Adrenal gland (tissue), 5 donors: ENCODE data around the gene SLC11A1.

Experiments
- POLR2A ChIP-seq, 2 donors: fragments of 450-650 bp; IDR thresholded peaks; one replicate each; pipeline ENCODE4 v1.6.1; 2017; ENCODE audit warnings: antibody characterized with exemption in 2 of 2, mild to moderate bottlenecking in 2 of 2, moderate library complexity in 1 of 2
- TF ChIP-seq, protein P1 (sequence below), 6 experiments: fragments of 450-650 bp in 4 of 6; fragments of 200-600 bp in 2 of 6; sonication (generic) in 1 of 6; IDR thresholded peaks; 1 replicate in 5 of 6; 2 replicates in 1 of 6; pipeline versions ENCODE4 v1.5.1 to v1.8.0; 2016 to 2021; ENCODE audit warnings: antibody characterized with exemption in 6 of 6, mild to moderate bottlenecking in 2 of 6, moderate library complexity in 1 of 6
- donor health status: DM: no; HTN: no; CAD: no.

GRCh38 chr2:218398437-218399390 is 16.6 kb downstream of the SLC11A1 start:
- TF ChIP-seq, protein P1, sequence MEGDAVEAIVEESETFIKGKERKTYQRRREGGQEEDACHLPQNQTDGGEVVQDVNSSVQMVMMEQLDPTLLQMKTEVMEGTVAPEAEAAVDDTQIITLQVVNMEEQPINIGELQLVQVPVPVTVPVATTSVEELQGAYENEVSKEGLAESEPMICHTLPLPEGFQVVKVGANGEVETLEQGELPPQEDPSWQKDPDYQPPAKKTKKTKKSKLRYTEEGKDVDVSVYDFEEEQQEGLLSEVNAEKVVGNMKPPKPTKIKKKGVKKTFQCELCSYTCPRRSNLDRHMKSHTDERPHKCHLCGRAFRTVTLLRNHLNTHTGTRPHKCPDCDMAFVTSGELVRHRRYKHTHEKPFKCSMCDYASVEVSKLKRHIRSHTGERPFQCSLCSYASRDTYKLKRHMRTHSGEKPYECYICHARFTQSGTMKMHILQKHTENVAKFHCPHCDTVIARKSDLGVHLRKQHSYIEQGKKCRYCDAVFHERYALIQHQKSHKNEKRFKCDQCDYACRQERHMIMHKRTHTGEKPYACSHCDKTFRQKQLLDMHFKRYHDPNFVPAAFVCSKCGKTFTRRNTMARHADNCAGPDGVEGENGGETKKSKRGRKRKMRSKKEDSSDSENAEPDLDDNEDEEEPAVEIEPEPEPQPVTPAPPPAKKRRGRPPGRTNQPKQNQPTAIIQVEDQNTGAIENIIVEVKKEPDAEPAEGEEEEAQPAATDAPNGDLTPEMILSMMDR (IDR thresholded peaks at IDR 0.05), result peak in 2 of 6 experiments; percentile 9 to 45
- peak in 1 of 2 donors; percentile 36 for TF ChIP-seq POLR2A (IDR thresholded peaks at IDR 0.05)
